Gastrocnemius medialis (tissue), 4 donors: ENCODE results near the gene PROZ.

Source experiments
- POLR2A ChIP-seq, 2 donors: fragments of 450-650 bp; IDR thresholded peaks; one replicate each; pipeline ENCODE4 v1.6.1; 2017; ENCODE audit warnings: antibody characterized with exemption in 2 of 2, mild to moderate bottlenecking in 2 of 2, moderate library complexity in 2 of 2
- TF ChIP-seq, protein P1 (sequence below), 5 experiments: fragments of 450-650 bp in 3 of 5; fragments of 200-600 bp in 2 of 5; sonication (generic) in 2 of 5; IDR thresholded peaks in 4 of 5; conservative IDR thresholded peaks in 1 of 5; 1 replicate in 4 of 5; 2 replicates in 1 of 5; pipeline ENCODE4 v1.5.1; 2016 to 2019; ENCODE audit warnings: antibody characterized with exemption in 5 of 5, mild to moderate bottlenecking in 3 of 5, moderate library complexity in 3 of 5

DNA sequence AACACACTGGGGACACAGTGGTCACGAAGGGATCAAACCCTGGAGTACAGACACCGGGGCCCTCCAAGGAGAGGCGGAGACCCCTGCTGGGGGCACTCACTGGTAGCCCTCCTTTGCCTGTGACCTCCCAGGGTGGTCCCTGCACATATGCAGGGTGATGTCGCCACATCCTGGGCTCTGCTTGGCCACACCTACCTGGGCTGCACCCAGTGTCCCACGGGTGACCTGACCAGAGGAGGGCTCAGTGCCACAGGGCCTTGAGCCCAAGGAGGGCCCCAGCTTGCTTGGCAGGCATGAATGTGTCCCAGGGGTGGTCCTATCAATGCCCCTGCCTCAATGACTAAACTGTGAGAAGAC lies 45.9 kb downstream of the PROZ start:
- TF ChIP-seq, protein P1, sequence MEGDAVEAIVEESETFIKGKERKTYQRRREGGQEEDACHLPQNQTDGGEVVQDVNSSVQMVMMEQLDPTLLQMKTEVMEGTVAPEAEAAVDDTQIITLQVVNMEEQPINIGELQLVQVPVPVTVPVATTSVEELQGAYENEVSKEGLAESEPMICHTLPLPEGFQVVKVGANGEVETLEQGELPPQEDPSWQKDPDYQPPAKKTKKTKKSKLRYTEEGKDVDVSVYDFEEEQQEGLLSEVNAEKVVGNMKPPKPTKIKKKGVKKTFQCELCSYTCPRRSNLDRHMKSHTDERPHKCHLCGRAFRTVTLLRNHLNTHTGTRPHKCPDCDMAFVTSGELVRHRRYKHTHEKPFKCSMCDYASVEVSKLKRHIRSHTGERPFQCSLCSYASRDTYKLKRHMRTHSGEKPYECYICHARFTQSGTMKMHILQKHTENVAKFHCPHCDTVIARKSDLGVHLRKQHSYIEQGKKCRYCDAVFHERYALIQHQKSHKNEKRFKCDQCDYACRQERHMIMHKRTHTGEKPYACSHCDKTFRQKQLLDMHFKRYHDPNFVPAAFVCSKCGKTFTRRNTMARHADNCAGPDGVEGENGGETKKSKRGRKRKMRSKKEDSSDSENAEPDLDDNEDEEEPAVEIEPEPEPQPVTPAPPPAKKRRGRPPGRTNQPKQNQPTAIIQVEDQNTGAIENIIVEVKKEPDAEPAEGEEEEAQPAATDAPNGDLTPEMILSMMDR (IDR thresholded peaks at IDR 0.05 in 4 of 5, conservative IDR thresholded peaks at IDR 0.05 in 1 of 5) = no peak
- TF ChIP-seq POLR2A (IDR thresholded peaks at IDR 0.05) = no peak
